Prostate gland (tissue), 2 donors: ENCODE data around the gene MYOZ3. TPM values are rescaled to one million over a fixed set of nuclear protein-coding genes. Genes with fewer than 3 reads are reported as not detected.

ENCODE experiments used
- DNase-seq: peaks from one replicate; pipeline ENCODE4 v3.0.0-alpha.2; 2019; ENCODE audit warnings: low spot score
- H3K27ac ChIP-seq, 2 donors: fragments of 200-600 bp; sonication (generic); 2 replicates each; pipeline ENCODE4 v1.5.1; 2017 to 2019
- H3K27me3 ChIP-seq: fragments of 200-600 bp; sonication (generic); replicated peaks from 2 replicates; pipeline ENCODE4 v1.5.1; 2019; ENCODE audit not compliant: insufficient read depth
- H3K36me3 ChIP-seq, 2 donors: fragments of 200-600 bp; sonication (generic); 1 replicate in 1 of 2; 2 replicates in 1 of 2; pipeline versions ENCODE4 v1.5.1 to v1.8.1; 2017 to 2019
- H3K4me1 ChIP-seq: fragments of 200-600 bp; sonication (generic); replicated peaks from 2 replicates; pipeline ENCODE4 v1.5.1; 2019
- H3K4me3 ChIP-seq, 2 donors: fragments of 200-600 bp; sonication (generic); 2 replicates each; pipeline ENCODE4 v1.5.1; 2017 to 2019
- H3K9me3 ChIP-seq: fragments of 200-600 bp; sonication (generic); 2 replicates; pipeline ENCODE4 v1.5.1; 2017
- POLR2A ChIP-seq: fragments of 450-650 bp; IDR thresholded peaks from one replicate; pipeline ENCODE4 v1.6.1; 2016; ENCODE audit warnings: antibody characterized with exemption, mild to moderate bottlenecking
- POLR2AphosphoS5 ChIP-seq: sonication (generic); formaldehyde crosslinking; IDR thresholded peaks from one replicate; pipeline ENCODE4 v1.6.1; 2017; ENCODE audit warnings: antibody characterized with exemption
- WGBS: methylation state at CpG from one replicate; pipeline ENCODE4 v1.1.5; 2018; 5-methylcytosine and 5-hydroxymethylcytosine counted together
- intact Hi-C: fragments of 100-400 bp; cut with DNase I; formaldehyde crosslinking; loops from one replicate; pipeline ENCODE4 v1.14.2; 2022
- total RNA-seq, 2 donors: library from RNA; depleted of rRNA; stranded (reverse); fragments of >200 nt; gene quantifications; one replicate each; pipeline ENCODE4 v1.1.0, GENCODE V29; 2016
- TF ChIP-seq, protein P1 (sequence below), 4 experiments: fragments of 200-600 bp in 2 of 4; fragments of 450-650 bp in 2 of 4; sonication (generic) in 2 of 4; IDR thresholded peaks; 1 replicate in 3 of 4; 2 replicates in 1 of 4; pipeline ENCODE4 v1.5.1; 2016 to 2019; ENCODE audit warnings: antibody characterized with exemption in 4 of 4, mild to moderate bottlenecking in 2 of 4, moderate library complexity in 2 of 4

The MYOZ3 gene
- total RNA-seq, 2 donors from 2014 or later, result 1.2 to 14.1 TPM

DNA sequence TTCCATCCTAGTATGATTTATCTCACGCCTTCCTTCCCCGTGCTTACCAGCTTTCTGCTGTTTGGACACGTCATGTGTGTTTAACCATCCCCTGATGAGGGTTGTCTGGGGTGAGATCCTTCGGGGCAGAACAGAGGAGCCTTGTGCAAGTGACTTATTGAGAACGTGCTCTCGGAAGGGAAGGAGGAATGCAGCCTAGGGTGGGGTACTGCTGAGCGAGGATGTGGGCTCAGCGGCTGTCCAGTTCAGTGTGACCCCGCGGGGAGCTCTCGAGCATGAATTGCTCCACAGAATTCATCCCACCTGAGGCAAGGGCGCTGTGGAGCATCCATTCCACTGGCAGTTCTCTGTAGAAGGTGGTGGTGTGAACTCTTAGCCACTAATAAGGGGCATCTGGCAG, 4.0 kb downstream of the MYOZ3 start:
- 62% methylated on average over 12 of the region's 12 CpGs for WGBS
- H3K27me3 ChIP-seq, result peaks cover 2% of the 10 kb centered on the region
- intact Hi-C loops, result no loop called here

DNA sequence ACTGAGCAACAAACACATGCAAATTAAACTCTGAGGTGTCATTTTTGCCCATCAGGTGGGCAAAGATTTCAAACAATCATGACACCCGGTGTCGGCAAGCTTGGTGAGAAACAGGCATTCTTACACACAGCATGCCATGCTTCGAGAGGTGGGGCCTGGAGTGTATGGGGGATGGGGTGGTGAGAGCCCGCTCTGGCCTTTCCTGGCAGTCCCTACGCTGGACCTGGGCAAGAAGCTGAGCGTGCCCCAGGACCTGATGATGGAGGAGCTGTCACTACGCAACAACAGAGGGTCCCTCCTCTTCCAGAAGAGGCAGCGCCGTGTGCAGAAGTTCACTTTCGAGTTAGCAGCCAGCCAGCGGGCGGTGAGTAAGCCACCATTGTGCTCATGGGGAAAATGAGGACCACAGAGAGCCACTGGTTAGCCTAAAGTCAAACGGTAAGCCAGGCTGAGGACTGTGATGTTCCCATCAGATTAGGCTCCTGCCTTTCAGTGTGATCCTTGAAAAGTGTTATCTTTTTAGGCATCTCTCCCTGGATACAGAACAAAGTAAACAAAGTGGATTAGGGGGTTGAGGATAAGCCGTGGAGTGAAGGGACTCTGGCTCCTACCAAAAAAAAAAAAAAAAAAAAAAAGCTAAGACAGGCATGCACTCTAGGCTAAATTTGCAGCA, 9.4 kb downstream of the MYOZ3 start:
- peaks cover 2% of the 10 kb centered on the region for H3K27me3 ChIP-seq
- H3K36me3 ChIP-seq, result no peaks in the 10 kb centered on the region
- peaks cover 5% of the 10 kb centered on the region for H3K4me1 ChIP-seq
- WGBS, result 70% methylated on average over 14 of the region's 14 CpGs
- TF ChIP-seq, protein P1, sequence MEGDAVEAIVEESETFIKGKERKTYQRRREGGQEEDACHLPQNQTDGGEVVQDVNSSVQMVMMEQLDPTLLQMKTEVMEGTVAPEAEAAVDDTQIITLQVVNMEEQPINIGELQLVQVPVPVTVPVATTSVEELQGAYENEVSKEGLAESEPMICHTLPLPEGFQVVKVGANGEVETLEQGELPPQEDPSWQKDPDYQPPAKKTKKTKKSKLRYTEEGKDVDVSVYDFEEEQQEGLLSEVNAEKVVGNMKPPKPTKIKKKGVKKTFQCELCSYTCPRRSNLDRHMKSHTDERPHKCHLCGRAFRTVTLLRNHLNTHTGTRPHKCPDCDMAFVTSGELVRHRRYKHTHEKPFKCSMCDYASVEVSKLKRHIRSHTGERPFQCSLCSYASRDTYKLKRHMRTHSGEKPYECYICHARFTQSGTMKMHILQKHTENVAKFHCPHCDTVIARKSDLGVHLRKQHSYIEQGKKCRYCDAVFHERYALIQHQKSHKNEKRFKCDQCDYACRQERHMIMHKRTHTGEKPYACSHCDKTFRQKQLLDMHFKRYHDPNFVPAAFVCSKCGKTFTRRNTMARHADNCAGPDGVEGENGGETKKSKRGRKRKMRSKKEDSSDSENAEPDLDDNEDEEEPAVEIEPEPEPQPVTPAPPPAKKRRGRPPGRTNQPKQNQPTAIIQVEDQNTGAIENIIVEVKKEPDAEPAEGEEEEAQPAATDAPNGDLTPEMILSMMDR (IDR thresholded peaks at IDR 0.05), result no peak
- TF ChIP-seq POLR2AphosphoS5, result no peak
- no peak for TF ChIP-seq POLR2A
- no peak overlapping the region for H3K27ac ChIP-seq
- intact Hi-C loops, result no loop called here
- no peaks in the 10 kb centered on the region for H3K9me3 ChIP-seq
- H3K4me3 ChIP-seq, result no peak overlapping the region
- no peak for DNase-seq

More for the DNA sequence above, 4.0 kb downstream of the MYOZ3 start:
- no peak for TF ChIP-seq POLR2AphosphoS5
- TF ChIP-seq, protein P1 (IDR thresholded peaks at IDR 0.05), result no peak
- TF ChIP-seq POLR2A, result no peak
- no peaks in the 10 kb centered on the region for H3K4me1 ChIP-seq
- DNase-seq, result no peak
- no peak overlapping the region for H3K27ac ChIP-seq
- H3K4me3 ChIP-seq, result no peak overlapping the region
- no peaks in the 10 kb centered on the region for H3K36me3 ChIP-seq
- H3K9me3 ChIP-seq, result no peaks in the 10 kb centered on the region

DNA sequence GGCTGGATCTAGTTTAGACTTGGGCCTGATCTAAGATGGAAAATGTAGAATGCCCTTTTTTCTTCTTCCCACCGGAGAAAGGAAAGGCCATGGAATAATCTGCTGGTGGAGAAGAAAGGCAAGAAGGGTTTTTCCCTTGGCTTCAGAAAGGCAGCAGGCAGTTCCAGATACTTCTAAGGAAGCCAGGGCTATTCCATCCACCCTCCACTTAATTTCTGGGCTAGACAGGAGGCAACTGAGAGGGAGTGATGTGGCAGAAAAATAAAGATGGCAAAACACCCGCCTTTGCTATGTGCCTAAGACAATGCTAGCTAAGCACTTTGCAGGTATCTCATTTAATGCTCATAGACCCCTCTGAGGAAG, 9.9 kb downstream of the MYOZ3 start:
- no peaks in the 10 kb centered on the region for H3K9me3 ChIP-seq
- H3K27me3 ChIP-seq, result peaks cover 2% of the 10 kb centered on the region
- H3K4me1 ChIP-seq, result peaks cover 5% of the 10 kb centered on the region
- no peak for DNase-seq
- 31% methylated on average over 2 of the region's 2 CpGs for WGBS
- H3K36me3 ChIP-seq, result no peaks in the 10 kb centered on the region
- no peak overlapping the region for H3K27ac ChIP-seq
- TF ChIP-seq POLR2AphosphoS5, result no peak
- TF ChIP-seq, protein P1 (IDR thresholded peaks at IDR 0.05), result no peak
- TF ChIP-seq POLR2A, result no peak
- intact Hi-C loops, result no loop called here
- H3K4me3 ChIP-seq, result no peak overlapping the region

DNA sequence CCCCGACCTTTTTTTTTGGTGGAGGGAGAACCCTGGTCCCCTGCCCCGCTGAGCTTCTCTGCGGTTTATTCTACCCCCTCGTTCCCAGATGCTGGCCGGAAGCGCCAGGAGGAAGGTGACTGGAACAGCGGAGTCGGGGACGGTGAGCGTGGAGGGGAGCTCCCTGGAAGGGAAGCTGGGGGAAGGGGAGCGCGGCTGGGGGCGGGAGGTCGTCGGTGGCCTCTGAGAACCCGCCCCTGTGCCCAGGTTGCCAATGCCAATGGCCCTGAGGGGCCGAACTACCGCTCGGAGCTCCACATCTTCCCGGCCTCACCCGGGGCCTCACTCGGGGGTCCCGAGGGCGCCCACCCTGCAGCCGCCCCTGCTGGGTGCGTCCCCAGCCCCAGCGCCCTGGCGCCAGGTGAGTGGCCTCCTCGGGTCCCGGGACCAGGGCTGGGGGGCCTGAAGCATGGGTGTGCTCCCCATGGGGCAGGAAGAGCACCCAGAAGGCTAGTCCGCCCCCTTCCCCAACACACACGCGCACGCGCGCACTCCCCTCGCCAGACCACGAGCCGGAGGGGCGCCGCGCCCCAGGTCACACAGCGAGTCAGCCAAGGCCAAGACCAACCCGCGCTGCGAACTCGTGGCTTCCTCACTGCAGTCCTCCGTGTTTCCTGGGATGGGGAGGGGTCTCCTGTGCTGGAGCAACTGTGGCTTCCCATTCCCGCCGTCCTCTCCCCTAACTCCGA, 10.6 kb downstream of the MYOZ3 start:
- peak overlapping the region; percentile 23 to 39 for H3K4me3 ChIP-seq
- DNase-seq, result no peak
- WGBS, result 7% methylated on average over 46 of the region's 51 CpGs
- TF ChIP-seq, protein P1 (IDR thresholded peaks at IDR 0.05), result no peak
- no peak for TF ChIP-seq POLR2AphosphoS5
- no peak for TF ChIP-seq POLR2A
- peaks cover 2% of the 10 kb centered on the region for H3K27me3 ChIP-seq
- no peaks in the 10 kb centered on the region for H3K9me3 ChIP-seq
- H3K4me1 ChIP-seq, result peaks cover 5% of the 10 kb centered on the region
- peak overlapping the region; percentile 23 to 38 for H3K27ac ChIP-seq
- intact Hi-C loops, result no loop called here
- H3K36me3 ChIP-seq, result no peaks in the 10 kb centered on the region
